PFSK-1 (cell line): ENCODE measurements around the gene SON.

ENCODE experiments used
- FOXP2 ChIP-seq: optimal IDR thresholded peaks from 2 replicates; pipeline ENCODE3; 2011; ENCODE audit warnings: borderline replicate concordance, control low read depth, inconsistent platforms; ENCODE audit not compliant: insufficient read depth; ENCODE audit errors: extremely low read length, extremely low read depth
- POLR2AphosphoS5 ChIP-seq: IDR thresholded peaks from 2 replicates; pipeline ENCODE4 v1.6.1; 2012; ENCODE audit warnings: low read depth, mild to moderate bottlenecking, control low read depth, low read length, moderate library complexity
- SIN3A ChIP-seq: IDR thresholded peaks from 2 replicates; pipeline ENCODE4 v1.6.1; 2012; ENCODE audit warnings: mild to moderate bottlenecking, low read length, moderate library complexity, borderline replicate concordance; ENCODE audit not compliant: insufficient read depth
- TAF1 ChIP-seq: IDR thresholded peaks from 2 replicates; pipeline ENCODE4 v1.6.1; 2012; ENCODE audit warnings: low read length, control low read depth, borderline replicate concordance; ENCODE audit not compliant: insufficient read depth
- TF ChIP-seq, protein P1 (sequence below), 2 experiments: IDR thresholded peaks; 2 replicates each; pipeline versions ENCODE4 v1.6.1 to v1.8.0; 2011 to 2012; ENCODE audit warnings: low read depth in 2 of 2, low read length in 2 of 2, control low read depth in 1 of 2, inconsistent platforms in 1 of 2, mild to moderate bottlenecking in 1 of 2, moderate library complexity in 1 of 2; ENCODE audit not compliant: insufficient read depth in 1 of 2

SON gene

DNA sequence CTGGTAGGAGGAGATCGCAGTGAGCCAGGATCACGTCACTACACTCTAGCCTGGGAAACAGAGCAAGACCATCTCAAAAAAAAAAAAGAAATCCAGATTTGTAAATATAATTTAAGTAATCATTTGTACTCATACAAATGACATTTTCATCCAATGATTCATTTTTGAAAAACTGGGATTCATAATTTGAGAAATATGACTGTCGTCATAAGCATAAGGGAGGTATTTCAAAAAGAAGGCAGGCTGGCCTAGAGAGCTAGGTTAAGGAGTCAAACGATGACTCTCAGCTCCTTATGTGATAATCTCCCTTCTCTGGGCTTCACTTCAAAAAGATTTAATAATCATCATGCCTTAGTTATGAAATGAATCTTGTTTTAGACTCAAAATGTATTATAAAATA, 3.2 kb upstream of the SON start:
- TF ChIP-seq POLR2AphosphoS5 (no peak), TAF1 (no peak), SIN3A (no peak), FOXP2 (no peak)
- TF ChIP-seq, protein P1, sequence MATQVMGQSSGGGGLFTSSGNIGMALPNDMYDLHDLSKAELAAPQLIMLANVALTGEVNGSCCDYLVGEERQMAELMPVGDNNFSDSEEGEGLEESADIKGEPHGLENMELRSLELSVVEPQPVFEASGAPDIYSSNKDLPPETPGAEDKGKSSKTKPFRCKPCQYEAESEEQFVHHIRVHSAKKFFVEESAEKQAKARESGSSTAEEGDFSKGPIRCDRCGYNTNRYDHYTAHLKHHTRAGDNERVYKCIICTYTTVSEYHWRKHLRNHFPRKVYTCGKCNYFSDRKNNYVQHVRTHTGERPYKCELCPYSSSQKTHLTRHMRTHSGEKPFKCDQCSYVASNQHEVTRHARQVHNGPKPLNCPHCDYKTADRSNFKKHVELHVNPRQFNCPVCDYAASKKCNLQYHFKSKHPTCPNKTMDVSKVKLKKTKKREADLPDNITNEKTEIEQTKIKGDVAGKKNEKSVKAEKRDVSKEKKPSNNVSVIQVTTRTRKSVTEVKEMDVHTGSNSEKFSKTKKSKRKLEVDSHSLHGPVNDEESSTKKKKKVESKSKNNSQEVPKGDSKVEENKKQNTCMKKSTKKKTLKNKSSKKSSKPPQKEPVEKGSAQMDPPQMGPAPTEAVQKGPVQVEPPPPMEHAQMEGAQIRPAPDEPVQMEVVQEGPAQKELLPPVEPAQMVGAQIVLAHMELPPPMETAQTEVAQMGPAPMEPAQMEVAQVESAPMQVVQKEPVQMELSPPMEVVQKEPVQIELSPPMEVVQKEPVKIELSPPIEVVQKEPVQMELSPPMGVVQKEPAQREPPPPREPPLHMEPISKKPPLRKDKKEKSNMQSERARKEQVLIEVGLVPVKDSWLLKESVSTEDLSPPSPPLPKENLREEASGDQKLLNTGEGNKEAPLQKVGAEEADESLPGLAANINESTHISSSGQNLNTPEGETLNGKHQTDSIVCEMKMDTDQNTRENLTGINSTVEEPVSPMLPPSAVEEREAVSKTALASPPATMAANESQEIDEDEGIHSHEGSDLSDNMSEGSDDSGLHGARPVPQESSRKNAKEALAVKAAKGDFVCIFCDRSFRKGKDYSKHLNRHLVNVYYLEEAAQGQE (IDR thresholded peaks at IDR 0.05; ENCODE audit: insufficient read depth in 1 of 2, low read depth in 2 of 2, low read length in 2 of 2) = no peak

DNA sequence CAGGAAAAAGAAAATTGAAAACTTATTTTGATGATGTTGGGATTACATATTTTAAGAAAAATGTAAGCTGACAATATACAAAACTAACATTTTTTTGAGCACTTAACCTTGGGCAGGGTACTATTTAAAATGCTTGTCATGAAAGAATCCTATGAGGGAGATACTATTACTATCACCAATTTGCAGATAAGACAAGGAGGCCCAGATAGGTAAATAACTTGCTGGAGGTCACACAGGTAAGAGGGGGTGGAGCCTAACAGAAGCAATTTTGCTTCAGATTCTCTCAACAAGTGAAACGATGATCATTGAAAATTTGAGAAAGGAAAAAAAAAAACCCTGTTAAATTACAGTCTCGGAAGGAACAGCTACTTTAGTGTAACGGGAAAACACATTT, 2.1 kb upstream of the SON start:
- TF ChIP-seq SIN3A (no peak), POLR2AphosphoS5 (no peak), FOXP2 (no peak), TAF1 (no peak)
- TF ChIP-seq, protein P1 (IDR thresholded peaks at IDR 0.05; ENCODE audit: insufficient read depth in 1 of 2, low read depth in 2 of 2, low read length in 2 of 2) = no peak

DNA sequence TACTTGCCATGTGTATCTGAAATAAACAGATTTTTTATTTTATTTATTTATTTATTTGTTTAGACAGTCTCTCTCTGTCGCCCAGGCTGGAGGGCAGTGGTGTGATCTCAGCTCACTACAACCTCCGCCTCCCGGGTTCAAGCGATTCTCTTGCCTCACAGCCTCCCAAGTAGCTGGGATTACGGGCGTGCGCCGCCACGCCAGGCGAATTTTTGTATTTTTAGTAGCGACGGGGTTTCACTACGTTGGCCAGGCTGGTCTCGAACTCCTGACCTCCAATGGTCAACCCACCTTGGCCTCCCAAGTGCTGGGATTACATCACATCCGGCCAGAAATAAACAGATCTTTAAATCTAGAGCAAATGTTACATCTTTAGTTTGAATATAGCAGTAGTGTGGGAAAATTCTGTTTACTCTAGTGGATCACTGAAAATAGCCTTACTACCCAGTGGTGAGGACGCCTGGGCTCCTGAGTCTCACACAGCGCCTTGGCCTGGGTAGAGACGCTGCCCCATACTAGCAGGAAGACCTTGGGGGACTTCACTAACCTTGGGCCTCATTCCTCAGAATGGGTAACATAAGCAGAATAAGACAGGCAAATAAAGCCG, 1.6 kb upstream of the SON start:
- TF ChIP-seq FOXP2 (no peak), TAF1 (no peak), POLR2AphosphoS5 (no peak), SIN3A (no peak)
- TF ChIP-seq, protein P1 (IDR thresholded peaks at IDR 0.05; ENCODE audit: insufficient read depth in 1 of 2, low read depth in 2 of 2, low read length in 2 of 2) = no peak

DNA sequence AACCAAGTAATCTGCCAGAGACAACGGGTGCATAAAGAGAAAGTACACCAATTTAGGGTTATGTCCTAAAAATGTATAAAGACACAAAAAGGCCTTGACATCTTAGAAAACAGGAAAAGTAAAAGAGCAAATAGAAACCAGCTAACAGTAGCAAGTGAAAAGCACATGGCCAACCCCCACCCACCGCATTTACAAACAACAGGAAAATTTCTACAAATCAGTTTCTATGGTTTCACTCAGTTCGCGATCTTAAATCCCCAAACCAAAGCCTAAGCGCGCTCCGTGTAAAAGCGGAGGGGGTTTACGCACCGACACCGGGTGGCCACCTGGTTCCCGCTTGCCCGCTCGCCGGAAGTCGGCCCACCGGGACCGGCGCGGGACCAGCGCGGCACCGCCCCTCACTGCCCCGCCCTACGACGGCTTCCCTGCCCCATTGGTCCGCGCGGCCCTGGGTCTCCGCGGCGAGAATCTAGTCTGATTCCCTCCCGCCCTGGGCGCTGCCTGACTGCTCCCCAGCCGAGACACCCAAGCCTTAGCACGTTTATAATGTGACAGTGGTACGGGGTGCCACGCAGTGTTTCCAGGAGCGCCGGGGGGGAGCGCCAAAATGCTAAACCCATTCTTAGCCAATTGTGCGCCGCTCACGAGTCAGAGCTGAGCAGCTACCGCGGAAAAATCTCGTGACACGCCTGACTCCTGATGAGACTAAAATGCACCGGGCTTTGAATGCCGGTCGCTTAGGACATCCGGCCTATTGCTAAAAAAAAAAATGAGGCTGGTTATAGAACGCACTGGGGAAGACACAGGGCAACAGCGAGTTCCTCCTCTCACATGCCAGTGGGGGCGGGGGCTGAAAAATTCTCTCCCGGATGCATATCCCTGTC, 840 bp upstream of the SON start, which contains the start of gene GART:
TSS of gene GART (minus strand) at position 362 of the 884 bp plus-strand sequence. CDS start 2,802 bp downstream, outside the sequence.
- peak; percentile 90; the same call in 1 of the 2 replicates for TF ChIP-seq TAF1
- no peak; the same call in 1 of the 2 replicates for TF ChIP-seq POLR2AphosphoS5
- peak; percentile 81; the same call in 1 of the 2 replicates for TF ChIP-seq SIN3A
- TF ChIP-seq, protein P1 (IDR thresholded peaks at IDR 0.05; ENCODE audit: insufficient read depth in 1 of 2, low read depth in 2 of 2, low read length in 2 of 2) = 0 out of 4 replicates have a peak, but pooled peaks of 1 of the 2 experiments have one; percentile 21
- peak; percentile 27 for TF ChIP-seq FOXP2
